H9 (cell line): Measurements from ENCODE around the gene DNAJC7. TPM values are rescaled to one million over a fixed set of nuclear protein-coding genes. Genes with fewer than 3 reads are reported as not detected.

Experiments used
- DNase-seq: peaks from one replicate; pipeline ENCODE4 v3.0.0-alpha.2; 2017
- H2AFZ ChIP-seq: one replicate; pipeline ENCODE4 v1.6.1; 2013; ENCODE audit warnings: mild to moderate bottlenecking, low read length, control low read depth, moderate library complexity
- H2AK5ac ChIP-seq: 2 replicates; pipeline ENCODE4 v1.6.1; 2013; ENCODE audit warnings: low read length, control low read depth, mixed read lengths; ENCODE audit not compliant: insufficient read length
- H2BK120ac ChIP-seq: one replicate; pipeline ENCODE4 v1.6.1; 2013; ENCODE audit warnings: low read depth, mild to moderate bottlenecking, low read length, control low read depth, inconsistent platforms; ENCODE audit not compliant: poor library complexity, severe bottlenecking
- H2BK12ac ChIP-seq: 2 replicates; pipeline ENCODE4 v1.6.1; 2013; ENCODE audit warnings: low read length, control low read depth, mixed read lengths, low read depth; ENCODE audit not compliant: insufficient read length
- H2BK15ac ChIP-seq: 2 replicates; pipeline ENCODE4 v1.6.1; 2013; ENCODE audit warnings: low read depth, low read length, control low read depth
- H2BK20ac ChIP-seq: one replicate; pipeline ENCODE4 v1.6.1; 2013; ENCODE audit warnings: low read depth, mild to moderate bottlenecking, low read length, control low read depth, inconsistent platforms; ENCODE audit not compliant: poor library complexity, severe bottlenecking
- H2BK5ac ChIP-seq: 2 replicates; pipeline ENCODE4 v1.6.1; 2013; ENCODE audit warnings: low read length, control low read depth, mixed read lengths; ENCODE audit not compliant: insufficient read length
- H3K14ac ChIP-seq: 2 replicates; pipeline ENCODE4 v1.6.1; 2013; ENCODE audit warnings: low read length, control low read depth; ENCODE audit not compliant: insufficient read depth
- H3K18ac ChIP-seq: 2 replicates; pipeline ENCODE4 v1.6.1; 2013; ENCODE audit warnings: low read depth, mild to moderate bottlenecking, mixed read lengths, low read length, control low read depth; ENCODE audit not compliant: insufficient read length
- H3K23ac ChIP-seq: 2 replicates; pipeline ENCODE4 v1.6.1; 2013; ENCODE audit warnings: low read length, control low read depth, mixed read lengths, low read depth; ENCODE audit not compliant: insufficient read length
- H3K23me2 ChIP-seq: 2 replicates; pipeline ENCODE4 v1.6.1; 2013; ENCODE audit warnings: low read depth, mild to moderate bottlenecking, mixed read lengths, low read length, control low read depth; ENCODE audit not compliant: insufficient read length, poor library complexity, severe bottlenecking
- H3K27ac ChIP-seq: 2 replicates; pipeline ENCODE4 v1.5.1; 2013; ENCODE audit warnings: low read length, control low read depth, mixed read lengths, low read depth; ENCODE audit not compliant: insufficient read length
- H3K27me3 ChIP-seq: 2 replicates; pipeline ENCODE4 v1.6.1; 2013; ENCODE audit warnings: low read length, control low read depth, inconsistent platforms; ENCODE audit not compliant: insufficient read depth
- H3K4ac ChIP-seq: 2 replicates; pipeline ENCODE4 v1.6.1; 2013; ENCODE audit warnings: low read depth, mild to moderate bottlenecking, control low read depth, inconsistent platforms, low read length, moderate library complexity
- H3K4me1 ChIP-seq: 2 replicates; pipeline ENCODE4 v1.6.1; 2013; ENCODE audit warnings: low read length, control low read depth, inconsistent platforms; ENCODE audit not compliant: insufficient read depth
- H3K4me2 ChIP-seq: 2 replicates; pipeline ENCODE4 v1.6.1; 2013; ENCODE audit warnings: low read length, control low read depth, mixed read lengths; ENCODE audit not compliant: insufficient read length, insufficient read depth
- H3K56ac ChIP-seq: 2 replicates; pipeline ENCODE4 v1.6.1; 2013; ENCODE audit warnings: low read depth, mild to moderate bottlenecking, mixed read lengths, low read length, control low read depth; ENCODE audit not compliant: insufficient read length
- H3K79me1 ChIP-seq: 2 replicates; pipeline ENCODE4 v1.6.1; 2013; ENCODE audit warnings: low read depth, mild to moderate bottlenecking, moderate library complexity, low read length, control low read depth, inconsistent platforms; ENCODE audit not compliant: insufficient read depth, poor library complexity, severe bottlenecking
- H3K79me2 ChIP-seq: 2 replicates; pipeline ENCODE4 v1.6.1; 2013; ENCODE audit warnings: low read length, control low read depth, inconsistent platforms; ENCODE audit not compliant: insufficient read depth
- H3K9ac ChIP-seq: 2 replicates; pipeline ENCODE4 v1.6.1; 2013; ENCODE audit warnings: low read length, control low read depth, mixed read lengths; ENCODE audit not compliant: insufficient read length; ENCODE audit errors: extremely low read depth
- H3K9me3 ChIP-seq: one replicate; pipeline ENCODE4 v1.6.1; 2013; ENCODE audit warnings: low read depth, low read length, inconsistent platforms; ENCODE audit not compliant: control insufficient read depth
- H3T11ph ChIP-seq: one replicate; pipeline ENCODE4 v1.6.1; 2013; ENCODE audit warnings: mild to moderate bottlenecking, low read length, control low read depth, inconsistent platforms
- H4K20me1 ChIP-seq: one replicate; pipeline ENCODE4 v1.6.1; 2013; ENCODE audit not compliant: control insufficient read depth, insufficient read length, insufficient read depth
- H4K5ac ChIP-seq: 2 replicates; pipeline ENCODE4 v1.6.1; 2013; ENCODE audit warnings: low read depth, mild to moderate bottlenecking, mixed read lengths, low read length, control low read depth; ENCODE audit not compliant: insufficient read length
- H4K8ac ChIP-seq: replicated peaks from 2 replicates; pipeline ENCODE4 v1.6.1; 2013; ENCODE audit warnings: low read length, control low read depth, mixed read lengths, low read depth; ENCODE audit not compliant: insufficient read length
- H4K91ac ChIP-seq: 2 replicates; pipeline ENCODE4 v1.6.1; 2013; ENCODE audit warnings: low read depth, mild to moderate bottlenecking, moderate library complexity, mixed read lengths, low read length, control low read depth; ENCODE audit not compliant: insufficient read length
- H3K27ac Mint-ChIP-seq, 3 experiments: 2 replicates in 2 of 3; 3 replicates in 1 of 3; pipeline ENCODE4 v1.8.0; 2020 to 2021; ENCODE audit warnings: mixed read lengths in 3 of 3, mild to moderate bottlenecking in 1 of 3, moderate library complexity in 1 of 3
- H3K27me3 Mint-ChIP-seq: 2 replicates; pipeline ENCODE4 v1.8.0; 2021; ENCODE audit warnings: low read depth, mild to moderate bottlenecking, moderate library complexity, mixed read lengths
- H3K36me3 Mint-ChIP-seq, 3 experiments: 2 replicates in 2 of 3; 3 replicates in 1 of 3; pipeline ENCODE4 v1.8.0; 2020 to 2021; ENCODE audit warnings: low read depth in 3 of 3, mixed read lengths in 3 of 3; ENCODE audit not compliant: insufficient read depth in 1 of 3
- H3K4me1 Mint-ChIP-seq, 2 experiments: 2 replicates each; pipeline ENCODE4 v1.8.0; 2020; ENCODE audit warnings: mixed read lengths in 2 of 2
- H3K4me3 Mint-ChIP-seq, 2 experiments: 2 replicates in 1 of 2; 3 replicates in 1 of 2; pipeline ENCODE4 v1.8.0; 2020 to 2021; ENCODE audit warnings: mild to moderate bottlenecking in 2 of 2, mixed read lengths in 2 of 2, moderate library complexity in 1 of 2
- H3K9me3 Mint-ChIP-seq, 2 experiments: 2 replicates in 1 of 2; 3 replicates in 1 of 2; pipeline ENCODE4 v1.8.0; 2020; ENCODE audit warnings: mild to moderate bottlenecking in 2 of 2, mixed read lengths in 2 of 2, moderate library complexity in 1 of 2
- WGBS: extraction: QIAGEN DNeasy Blood & Tissue Kit; methylation state at CpG from one replicate; pipeline ENCODE4 v1.1.7; 2013; ENCODE audit warnings: missing lambda C conversion rate, low lambda C conversion rate, mixed read lengths; ENCODE audit not compliant: insufficient read length; ENCODE audit errors: extremely low coverage; 5-methylcytosine and 5-hydroxymethylcytosine counted together
- total RNA-seq: library from RNA; stranded (reverse); gene quantifications from 2 replicates; pipeline ENCODE4 v1.2.1, GENCODE V29; 2021
- TF ChIP-seq, protein P1 (sequence below): fragments of 200-600 bp; sonication (generic); conservative IDR thresholded peaks from 3 replicates; pipeline ENCODE4 v1.8.0; 2021; ENCODE audit warnings: antibody characterized with exemption, mild to moderate bottlenecking

Gene DNAJC7
- total RNA-seq, 1 experiment from 2014 or later = 141 TPM

DNA sequence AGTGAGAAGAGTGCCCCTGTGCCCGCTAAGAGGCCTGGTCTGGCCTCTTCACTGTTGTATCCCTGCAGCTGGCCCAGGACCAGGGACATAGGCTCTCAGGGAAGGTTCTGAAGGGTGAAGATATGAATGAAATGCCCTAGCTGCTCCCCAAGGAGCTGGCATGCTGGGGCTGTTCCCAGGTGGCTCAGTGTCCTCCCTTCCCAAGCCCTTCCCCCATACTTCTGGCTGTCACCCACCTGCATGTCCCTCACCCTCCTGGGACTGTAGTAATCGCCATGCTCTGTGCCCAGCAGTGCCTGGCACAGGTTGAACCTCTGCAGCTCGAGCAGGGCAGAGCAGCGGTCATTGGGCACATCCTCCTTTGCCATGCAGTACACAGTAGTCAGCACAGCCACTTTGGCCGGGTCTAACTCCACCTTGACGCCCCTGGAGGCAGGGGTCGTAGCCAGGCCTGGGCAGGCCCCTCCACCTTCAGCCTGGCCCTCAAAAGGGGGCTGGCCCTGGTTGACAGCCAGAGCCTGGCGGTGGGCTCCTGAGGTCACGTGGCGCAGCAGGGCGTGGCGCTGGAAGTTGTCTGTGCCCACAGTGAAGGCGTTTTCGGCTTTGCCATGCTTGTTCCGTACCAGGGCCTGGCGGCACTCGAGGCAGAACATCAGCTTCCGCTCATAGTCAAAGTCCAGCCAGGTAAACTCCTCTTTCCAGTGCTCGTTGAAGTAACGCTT is 25.5 kb upstream of the DNAJC7 start:
- Histone ChIP-seq H3K79me2 (no peaks in the 10 kb centered on the region), H3K14ac (no peak overlapping the region; the same call in 1 of the 2 replicates), H3K9ac (no peak overlapping the region), H4K91ac (no peak overlapping the region), H3K79me1 (no peaks in the 10 kb centered on the region), H4K20me1 (no peaks in the 10 kb centered on the region), H4K5ac (no peak overlapping the region), H2AK5ac (no peak overlapping the region), H2BK120ac (no peak overlapping the region), H3K4me2 (no peak overlapping the region), H4K8ac (no peak overlapping the region), H3K27ac (no peak overlapping the region), H2BK5ac (no peak overlapping the region), H3T11ph (no peak overlapping the region), H3K56ac (no peak overlapping the region), H2BK20ac (no peak overlapping the region), H3K23me2 (no peaks in the 10 kb centered on the region), H3K23ac (no peak overlapping the region), H3K4me1 (no peaks in the 10 kb centered on the region), H3K27me3 (no peaks in the 10 kb centered on the region), H2AFZ (no peak overlapping the region), H3K18ac (no peak overlapping the region), H3K4ac (no peak overlapping the region), H3K9me3 (no peaks in the 10 kb centered on the region), H2BK12ac (no peak overlapping the region), H2BK15ac (no peak overlapping the region)
- Mint-ChIP-seq H3K27ac (no peak overlapping the region), H3K4me1 (peaks cover 11 to 23% of the 10 kb centered on the region in 2 experiments), H3K36me3 (no peaks in the 10 kb centered on the region), H3K27me3 (no peaks in the 10 kb centered on the region; the same call in 1 of the 2 replicates), H3K9me3 (no peaks in the 10 kb centered on the region), H3K4me3 (no peak overlapping the region)
- no peak for DNase-seq
- TF ChIP-seq, protein P1, sequence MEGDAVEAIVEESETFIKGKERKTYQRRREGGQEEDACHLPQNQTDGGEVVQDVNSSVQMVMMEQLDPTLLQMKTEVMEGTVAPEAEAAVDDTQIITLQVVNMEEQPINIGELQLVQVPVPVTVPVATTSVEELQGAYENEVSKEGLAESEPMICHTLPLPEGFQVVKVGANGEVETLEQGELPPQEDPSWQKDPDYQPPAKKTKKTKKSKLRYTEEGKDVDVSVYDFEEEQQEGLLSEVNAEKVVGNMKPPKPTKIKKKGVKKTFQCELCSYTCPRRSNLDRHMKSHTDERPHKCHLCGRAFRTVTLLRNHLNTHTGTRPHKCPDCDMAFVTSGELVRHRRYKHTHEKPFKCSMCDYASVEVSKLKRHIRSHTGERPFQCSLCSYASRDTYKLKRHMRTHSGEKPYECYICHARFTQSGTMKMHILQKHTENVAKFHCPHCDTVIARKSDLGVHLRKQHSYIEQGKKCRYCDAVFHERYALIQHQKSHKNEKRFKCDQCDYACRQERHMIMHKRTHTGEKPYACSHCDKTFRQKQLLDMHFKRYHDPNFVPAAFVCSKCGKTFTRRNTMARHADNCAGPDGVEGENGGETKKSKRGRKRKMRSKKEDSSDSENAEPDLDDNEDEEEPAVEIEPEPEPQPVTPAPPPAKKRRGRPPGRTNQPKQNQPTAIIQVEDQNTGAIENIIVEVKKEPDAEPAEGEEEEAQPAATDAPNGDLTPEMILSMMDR = no peak
- no CpG with 5 or more reads among the region's 20 CpGs for WGBS
